ENCODE measurements around the gene KAZALD1. TPM values are rescaled to one million over a fixed set of nuclear protein-coding genes. Genes with fewer than 3 reads are reported as not detected.

Gene KAZALD1
- total and polyA plus RNA-seq, 11 donors: 1.9 to 11.1 (median 7.4) TPM

DNA sequence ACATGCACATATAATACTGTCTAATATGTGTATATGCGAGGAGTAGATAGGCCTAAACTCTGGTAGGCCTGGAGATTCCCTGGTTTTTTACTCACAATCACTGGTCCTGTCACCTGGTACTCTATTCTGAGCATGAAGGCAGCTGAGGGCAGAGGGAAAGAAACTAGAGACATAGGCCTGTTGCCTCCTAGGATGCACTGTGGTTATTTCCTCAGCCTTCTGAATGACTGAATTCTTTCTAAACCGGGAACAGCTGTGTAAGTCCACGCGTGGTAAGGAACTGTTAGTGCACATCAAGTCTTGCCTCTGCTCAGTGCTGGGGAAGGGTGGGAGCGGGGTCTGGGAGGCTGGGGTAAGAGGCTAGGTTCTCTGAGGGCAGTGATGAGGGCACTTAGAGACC lies 7.7 kb downstream of the KAZALD1 start:
- Histone ChIP-seq H3K9me3 (no peaks in the 10 kb centered on the region), H3K27me3 (peaks cover 0 to 34% (median 20%) of the 10 kb centered on the region in 9 donors), H3K27ac (no peak overlapping the region), H3K36me3 (no peaks in the 10 kb centered on the region), H3K4me1 (peaks cover 0 to 58% (median 22%) of the 10 kb centered on the region in 12 donors), H3K4me3 (no peak overlapping the region)
- 83 to 89% (median 87%) methylated on average over 5 of the region's 5 CpGs for WGBS, 4 donors
- DNase-seq (no peak), ATAC-seq (no peak)
- intact Hi-C loops (cut with DNase I): loop anchor here in 3 of 10 donors (5.0 to 10.0 kb wide), 3 partner anchors 37 to 75 kb away; partner anchors contain the start of genes LZTS2 (in 2 of the 3), PDZD7 (in 1 of the 3) and SFXN3 (in 1 of the 3)
- TF ChIP-seq, protein P1, sequence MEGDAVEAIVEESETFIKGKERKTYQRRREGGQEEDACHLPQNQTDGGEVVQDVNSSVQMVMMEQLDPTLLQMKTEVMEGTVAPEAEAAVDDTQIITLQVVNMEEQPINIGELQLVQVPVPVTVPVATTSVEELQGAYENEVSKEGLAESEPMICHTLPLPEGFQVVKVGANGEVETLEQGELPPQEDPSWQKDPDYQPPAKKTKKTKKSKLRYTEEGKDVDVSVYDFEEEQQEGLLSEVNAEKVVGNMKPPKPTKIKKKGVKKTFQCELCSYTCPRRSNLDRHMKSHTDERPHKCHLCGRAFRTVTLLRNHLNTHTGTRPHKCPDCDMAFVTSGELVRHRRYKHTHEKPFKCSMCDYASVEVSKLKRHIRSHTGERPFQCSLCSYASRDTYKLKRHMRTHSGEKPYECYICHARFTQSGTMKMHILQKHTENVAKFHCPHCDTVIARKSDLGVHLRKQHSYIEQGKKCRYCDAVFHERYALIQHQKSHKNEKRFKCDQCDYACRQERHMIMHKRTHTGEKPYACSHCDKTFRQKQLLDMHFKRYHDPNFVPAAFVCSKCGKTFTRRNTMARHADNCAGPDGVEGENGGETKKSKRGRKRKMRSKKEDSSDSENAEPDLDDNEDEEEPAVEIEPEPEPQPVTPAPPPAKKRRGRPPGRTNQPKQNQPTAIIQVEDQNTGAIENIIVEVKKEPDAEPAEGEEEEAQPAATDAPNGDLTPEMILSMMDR (IDR thresholded peaks at IDR 0.05): no peak
- TF ChIP-seq POLR2A (IDR thresholded peaks at IDR 0.05): no peak

DNA sequence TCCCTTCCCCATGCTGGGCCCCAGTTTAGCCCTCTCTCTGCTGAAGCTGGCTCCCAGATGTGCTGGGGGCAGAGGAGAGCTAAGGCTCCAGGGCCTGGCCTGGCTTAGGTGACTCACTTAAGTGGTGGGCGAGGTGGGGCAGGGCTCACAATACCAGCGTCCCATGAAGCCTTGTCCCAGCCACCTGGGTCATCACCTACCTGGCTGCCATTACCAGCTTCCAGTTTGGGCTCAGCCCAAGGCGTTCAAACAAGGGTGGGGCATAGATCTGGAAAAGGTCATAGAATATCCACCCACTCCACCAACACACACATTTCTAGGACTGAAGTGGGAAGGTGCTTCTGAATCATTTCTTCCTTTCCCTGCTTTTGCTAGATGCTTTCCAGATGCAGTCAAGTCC lies 8.3 kb downstream of the KAZALD1 start:
- no peak for TF ChIP-seq POLR2A (IDR thresholded peaks at IDR 0.05)
- TF ChIP-seq, protein P1 (IDR thresholded peaks at IDR 0.05): no peak
- DNase-seq: no peak
- Histone ChIP-seq H3K36me3 (no peaks in the 10 kb centered on the region), H3K4me3 (no peak overlapping the region), H3K27me3 (peaks cover 0 to 39% (median 27%) of the 10 kb centered on the region in 9 donors), H3K27ac (no peak overlapping the region), H3K4me1 (peaks cover 0 to 57% (median 20%) of the 10 kb centered on the region in 12 donors), H3K9me3 (no peaks in the 10 kb centered on the region)
- intact Hi-C loops (cut with DNase I): no loop called here
- WGBS, 4 donors: 88 to 95% (median 90%) methylated on average over 3 of the region's 3 CpGs
- ATAC-seq: no peak

DNA sequence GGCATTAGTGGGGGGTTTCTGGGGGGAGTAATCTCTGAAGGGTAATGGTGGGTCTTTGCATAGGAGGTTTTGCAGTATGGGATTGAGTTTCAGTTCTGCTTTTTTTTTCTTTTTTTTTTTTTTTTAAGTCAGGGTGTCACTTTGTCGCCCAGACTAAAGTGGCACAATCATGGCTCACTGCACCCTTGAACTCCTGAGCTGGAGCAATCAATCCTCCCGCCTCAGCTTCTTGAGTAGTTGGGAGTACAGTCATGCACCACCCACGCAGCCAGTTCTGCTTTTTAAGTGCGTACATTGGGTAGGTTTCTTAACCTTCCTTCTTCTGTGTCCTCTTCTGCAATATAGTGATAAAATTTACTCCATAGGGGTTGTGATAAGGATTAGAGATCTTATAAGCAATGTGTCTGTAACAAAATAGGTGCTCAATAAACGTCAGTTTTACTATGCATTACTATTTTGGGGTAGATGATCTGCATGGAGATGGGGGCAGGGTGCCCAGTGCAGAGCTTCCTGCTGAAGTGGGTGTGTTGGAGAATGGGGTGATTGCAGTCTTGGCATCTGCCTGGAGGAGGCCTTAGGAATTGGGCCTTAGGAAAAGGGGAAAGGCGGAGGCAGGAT lies 9.6 kb downstream of the KAZALD1 start:
- peak overlapping the region in 1 of 12 donors; percentile 70 for H3K27ac ChIP-seq
- H3K4me3 ChIP-seq: no peak overlapping the region
- 72 to 85% (median 81%) methylated on average over 6 of the region's 6 CpGs for WGBS, 4 donors
- H3K9me3 ChIP-seq: no peaks in the 10 kb centered on the region
- TF ChIP-seq, protein P1 (IDR thresholded peaks at IDR 0.05): no peak
- TF ChIP-seq POLR2A (IDR thresholded peaks at IDR 0.05): no peak
- H3K27me3 ChIP-seq: peaks cover 0 to 49% (median 29%) of the 10 kb centered on the region in 9 donors
- H3K4me1 ChIP-seq: peaks cover 0 to 44% (median 12%) of the 10 kb centered on the region in 12 donors
- DNase-seq (peak in 2 of 5 donors; percentile 58 to 60), ATAC-seq (peak in 1 of 4 donors; percentile 47)
- no peaks in the 10 kb centered on the region for H3K36me3 ChIP-seq
- intact Hi-C loops (cut with DNase I): no loop called here

DNA sequence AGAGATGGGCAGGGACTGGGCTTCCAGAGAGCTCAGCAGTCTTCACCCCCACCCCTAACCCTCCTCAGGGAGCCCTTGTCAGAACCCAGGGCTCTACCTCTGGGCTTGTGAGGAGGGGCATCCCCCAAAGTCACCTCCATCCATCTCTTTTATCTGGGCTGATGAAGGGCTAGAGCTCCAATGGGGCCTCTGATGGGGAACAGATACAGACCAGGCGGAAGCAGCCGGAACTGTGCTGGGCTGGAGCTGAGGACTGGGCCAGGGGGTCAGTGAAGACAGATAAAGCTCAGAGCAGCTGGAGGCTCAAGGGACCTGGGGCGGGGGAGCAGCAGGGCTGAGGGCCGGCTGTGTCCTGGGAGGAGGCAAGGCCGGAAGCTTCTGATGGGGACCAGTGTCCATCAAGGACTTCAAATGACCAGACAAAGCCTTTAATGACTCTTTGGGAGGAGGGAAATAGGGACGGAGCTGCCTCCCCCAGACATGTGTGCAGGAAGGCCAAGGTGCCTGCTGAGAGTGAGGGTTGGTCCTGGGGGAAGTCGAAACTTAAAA lies 10.2 kb downstream of the KAZALD1 start:
- TF ChIP-seq, protein P1 (IDR thresholded peaks at IDR 0.05): no peak
- TF ChIP-seq POLR2A (IDR thresholded peaks at IDR 0.05): no peak
- no peak for ATAC-seq
- Histone ChIP-seq H3K4me1 (peaks cover 0 to 38% (median 7%) of the 10 kb centered on the region in 12 donors), H3K36me3 (no peaks in the 10 kb centered on the region), H3K27me3 (peaks cover 0 to 55% (median 34%) of the 10 kb centered on the region in 9 donors), H3K9me3 (no peaks in the 10 kb centered on the region), H3K27ac (peak overlapping the region in 1 of 12 donors; percentile 70), H3K4me3 (no peak overlapping the region)
- WGBS, 4 donors: 36 to 52% (median 44%) methylated on average over 7 of the region's 7 CpGs
- peak in 1 of 5 donors; percentile 43 for DNase-seq
- intact Hi-C loops (cut with DNase I): no loop called here
